Keratinocyte (primary cell): ENCODE measurements around the gene ABHD16A.

Source experiments
- CTCF ChIP-seq, 3 experiments: IDR thresholded peaks in 1 of 3; conservative IDR thresholded peaks in 1 of 3; optimal IDR thresholded peaks in 1 of 3; 2 replicates in 2 of 3; 3 replicates in 1 of 3; pipeline versions ENCODE3 to v1.5.1; 2011; ENCODE audit warnings: low read length in 3 of 3, mild to moderate bottlenecking in 3 of 3, moderate library complexity in 2 of 3, control low read depth in 1 of 3, inconsistent platforms in 1 of 3; ENCODE audit not compliant: insufficient read depth in 2 of 3; ENCODE audit errors: extremely low read depth in 1 of 3
- EZH2 ChIP-seq: IDR thresholded peaks from one replicate; pipeline ENCODE4 v1.6.1; 2012; ENCODE audit warnings: inconsistent platforms, mild to moderate bottlenecking, low read length, moderate library complexity

GRCh38 chr6:31752739-31753319, 49.7 kb upstream of the ABHD16A start:
- TF ChIP-seq EZH2 (no peak), CTCF (optimal IDR thresholded peaks at IDR 0.05 in 1 of 3, IDR thresholded peaks at IDR 0.05 in 1 of 3, conservative IDR thresholded peaks at IDR 0.05 in 1 of 3; ENCODE audit: extremely low read depth in 1 of 3, insufficient read depth in 2 of 3, low read length in 3 of 3) (no peak)
